SHP77 treated with DMSO at 0.1 percent for 48 hours (cell line): ENCODE results near the gene NR3C2.
"Not testable (repeated sequence)": the region's sequence is repeated elsewhere in the genome, so short reads cannot be mapped to it uniquely, and the experiment has no call there.

Experiments used
- DNase-seq: peaks from one replicate; lab custom pipeline; 2025; lab: John Stamatoyannopoulos, UW

The NR3C2 gene

GRCh38 chr4:148162991-148163390 lies 279.2 kb downstream of the NR3C2 start:
- no peak for DNase-seq

- DNase-seq = no peak
Measured at GRCh38 chr4:148162519-148162918, 279.7 kb downstream of the NR3C2 start.

GRCh38 chr4:148161601-148162000 lies 280.6 kb downstream of the NR3C2 start:
- no peak for DNase-seq

- no peak for DNase-seq
Measured at GRCh38 chr4:148159793-148160192, 282.4 kb downstream of the NR3C2 start.

- DNase-seq = no peak
Measured at GRCh38 chr4:148154769-148155168, 287.4 kb downstream of the NR3C2 start.

- no peak for DNase-seq
Measured at GRCh38 chr4:148152868-148153625, 289.2 kb downstream of the NR3C2 start.

- DNase-seq = no peak
Measured at GRCh38 chr4:148151806-148152205, 290.4 kb downstream of the NR3C2 start.

- DNase-seq = no peak
Measured at GRCh38 chr4:148145475-148145874, 296.7 kb downstream of the NR3C2 start.

- no peak for DNase-seq
Measured at GRCh38 chr4:148143174-148143573, 299.0 kb downstream of the NR3C2 start.

GRCh38 chr4:148141501-148141900 lies 300.7 kb downstream of the NR3C2 start:
- DNase-seq = no peak

GRCh38 chr4:148126825-148127224 lies 315.4 kb downstream of the NR3C2 start:
- DNase-seq = no peak

- DNase-seq = no peak
Measured at GRCh38 chr4:148124512-148124911, 317.7 kb downstream of the NR3C2 start.

- DNase-seq = not testable (repeated sequence)
Measured at GRCh38 chr4:148123161-148123560, 319.1 kb downstream of the NR3C2 start.

- no peak for DNase-seq
Measured at GRCh38 chr4:148120216-148120615, 322.0 kb downstream of the NR3C2 start.

- DNase-seq = no peak
Measured at GRCh38 chr4:148118633-148119032, 323.6 kb downstream of the NR3C2 start.

- DNase-seq = no peak
Measured at GRCh38 chr4:148118179-148118578, 324.0 kb downstream of the NR3C2 start.

- DNase-seq = no peak
Measured at GRCh38 chr4:148116969-148117368, 325.2 kb downstream of the NR3C2 start.

GRCh38 chr4:148116264-148116663 lies 325.9 kb downstream of the NR3C2 start:
- no peak for DNase-seq

GRCh38 chr4:148114436-148114835 lies 327.8 kb downstream of the NR3C2 start:
- no peak for DNase-seq

- DNase-seq = no peak
Measured at GRCh38 chr4:148112231-148112982, 329.8 kb downstream of the NR3C2 start.

GRCh38 chr4:148110169-148110568 lies 332.0 kb downstream of the NR3C2 start:
- no peak for DNase-seq

- DNase-seq = no peak
Measured at GRCh38 chr4:148109216-148109615, 333.0 kb downstream of the NR3C2 start.

GRCh38 chr4:148108766-148109165 lies 333.4 kb downstream of the NR3C2 start:
- no peak for DNase-seq
